CD4-positive, alpha-beta T cell treated with Interleukin-4 for 4 hours (primary cell): ENCODE measurements around the gene TPRX2.
A peak's percentile ranks its signal among the peaks of the same experiment; 100 is the strongest.
"Not testable (repeated sequence)": the region's sequence is repeated elsewhere in the genome, so short reads cannot be mapped to it uniquely, and the experiment has no call there.

Source experiments
- DNase-seq: peaks from one replicate; pipeline ENCODE4 v3.0.0-alpha.2; 2020

The TPRX2 gene

GRCh38 chr19:47863514-47863936, 4.5 kb downstream of the TPRX2 start:
- DNase-seq, result peak; percentile 62

DNA sequence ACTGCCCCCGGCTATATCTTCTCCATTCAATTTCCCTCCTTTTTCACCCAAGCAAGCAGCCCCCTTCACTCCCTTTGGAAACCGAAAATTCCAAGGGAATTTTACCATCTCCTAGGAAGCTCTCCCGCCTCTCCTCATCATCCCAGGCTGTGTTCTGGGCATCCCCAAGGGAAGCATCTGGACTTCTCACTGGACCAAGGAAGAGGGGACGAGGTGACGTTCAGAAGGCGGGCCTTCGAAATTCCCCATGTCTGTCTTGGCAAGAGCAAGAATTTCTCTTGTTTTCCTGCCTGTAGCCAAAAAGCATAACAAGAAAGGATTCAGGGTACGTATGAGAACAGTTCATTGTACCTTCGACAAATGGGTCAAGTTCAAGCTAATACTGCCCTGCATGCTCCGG, 6.1 kb downstream of the TPRX2 start:
- DNase-seq, result no peak

DNA sequence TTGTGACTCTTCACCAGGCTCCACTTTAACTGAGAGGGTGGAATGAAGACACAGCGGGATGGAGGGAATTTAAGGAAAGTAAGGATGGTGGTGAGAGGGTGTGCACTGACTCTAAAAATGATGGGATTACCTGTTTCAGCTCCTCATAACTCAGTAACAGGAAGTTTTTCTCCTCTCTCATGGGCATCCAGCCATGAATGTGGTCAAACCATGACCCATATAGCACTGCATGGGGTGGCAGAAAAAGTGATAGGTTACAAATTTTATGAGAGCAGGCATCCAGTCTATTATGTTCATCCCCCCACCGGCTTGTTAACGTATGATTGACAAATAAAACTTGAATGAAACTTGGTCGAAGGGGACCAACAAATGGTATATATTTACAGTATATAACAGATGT, 19.9 kb downstream of the TPRX2 start:
- no peak for DNase-seq

DNA sequence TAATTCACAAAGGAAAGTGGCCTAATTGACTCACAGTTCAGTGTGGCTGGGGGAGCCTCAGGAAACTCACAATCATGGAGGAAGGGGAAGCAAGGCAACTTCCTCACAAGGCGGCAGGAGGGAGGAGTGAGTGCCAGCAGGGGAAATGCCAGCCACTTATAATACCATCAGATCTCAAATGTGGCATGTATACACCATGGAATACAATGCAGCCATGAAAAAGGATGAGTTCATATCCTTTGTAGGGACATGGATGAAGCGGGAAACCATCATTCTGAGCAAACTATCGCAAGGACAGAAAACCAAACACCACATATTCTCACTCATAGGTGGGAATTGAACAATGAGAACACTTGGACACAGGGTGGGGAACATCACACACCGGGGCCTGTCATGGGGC, 20.4 kb downstream of the TPRX2 start:
- not testable (repeated sequence) for DNase-seq

- DNase-seq, result no peak
Observed at GRCh38 chr19:47881757-47882156, 22.7 kb downstream of the TPRX2 start.

GRCh38 chr19:47882890-47883289, 23.9 kb downstream of the TPRX2 start:
- no peak for DNase-seq

GRCh38 chr19:47885067-47885463, 26.0 kb downstream of the TPRX2 start:
- DNase-seq, result no peak

GRCh38 chr19:47886010-47886559, 27.1 kb downstream of the TPRX2 start, which contains the start of gene SULT2A1:
TSS of gene SULT2A1 (minus strand) at chr19:47886315. CDS start at chr19:47886257, 58 bp downstream.
- DNase-seq, result no peak

DNA sequence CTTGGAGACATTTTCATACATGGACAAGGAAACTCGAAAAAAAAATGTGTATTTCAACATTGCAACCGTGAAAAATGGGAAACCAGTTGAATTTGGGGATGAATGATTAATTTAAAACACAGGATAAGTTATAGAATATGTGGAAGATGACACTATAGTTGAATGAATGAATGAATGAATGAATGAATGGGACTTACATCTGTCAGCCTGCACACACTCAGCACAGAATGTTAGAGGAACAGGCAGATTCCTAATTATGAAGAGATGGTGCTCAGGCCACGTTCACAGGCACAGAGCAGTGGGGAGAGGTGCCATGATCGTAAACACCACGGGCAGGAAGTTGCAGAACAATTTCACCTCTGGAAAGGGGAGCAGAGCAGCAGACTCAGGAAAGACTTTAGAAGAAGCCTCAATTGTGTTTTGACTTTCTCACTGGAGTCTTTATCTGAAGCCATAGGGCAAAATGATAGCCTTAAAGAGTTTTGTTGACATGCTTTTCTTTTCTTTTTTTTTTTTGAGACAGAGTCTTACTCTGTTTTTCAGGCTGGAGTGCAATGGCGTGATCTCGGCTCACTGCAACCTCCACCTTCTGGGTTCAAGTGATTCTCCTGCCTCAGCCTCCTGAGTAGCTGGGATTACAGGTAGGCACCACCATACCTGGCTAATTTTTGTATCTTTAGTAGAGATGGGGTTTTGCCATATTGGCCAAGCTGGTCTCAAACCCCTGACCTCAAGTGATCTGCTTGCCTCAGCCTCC, 32.0 kb downstream of the TPRX2 start:
- no peak for DNase-seq

GRCh38 chr19:47891622-47891922, 32.5 kb downstream of the TPRX2 start:
- DNase-seq, result no peak

DNA sequence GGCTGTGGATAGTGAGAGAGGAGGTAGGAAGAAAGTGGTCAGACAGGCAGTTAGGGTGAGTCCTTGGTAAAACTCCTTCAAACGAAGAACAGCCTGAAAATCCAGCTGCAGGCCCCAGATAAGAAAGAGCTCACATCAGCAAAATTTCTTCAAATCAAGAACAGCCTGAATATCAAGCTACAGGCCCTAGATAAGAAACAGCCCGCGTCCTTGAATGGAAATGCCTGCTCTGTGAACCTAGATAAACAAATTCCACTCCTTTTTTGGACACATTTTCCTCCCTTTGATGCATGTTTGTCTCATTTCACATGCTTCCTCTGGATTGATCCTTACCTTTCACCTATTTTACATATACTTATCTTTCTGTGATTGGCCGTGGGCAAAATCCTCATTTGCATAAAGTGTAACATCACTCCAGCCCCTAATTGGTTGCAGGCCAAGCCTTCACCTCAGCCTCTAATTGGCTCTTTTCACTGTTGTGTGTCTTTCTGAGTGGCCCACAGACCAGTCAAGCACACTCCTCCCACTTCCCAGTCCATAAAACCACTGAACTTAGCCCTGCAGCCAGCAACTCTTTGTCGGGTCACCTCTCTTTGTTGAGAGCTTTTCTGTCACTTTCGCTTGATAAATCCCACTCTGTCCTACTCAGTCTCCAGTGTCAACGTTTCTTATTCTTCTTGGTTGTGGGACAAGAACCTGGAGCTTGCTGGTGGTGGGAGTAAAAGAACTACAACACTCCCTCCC, 33.1 kb downstream of the TPRX2 start:
- no peak for DNase-seq

DNA sequence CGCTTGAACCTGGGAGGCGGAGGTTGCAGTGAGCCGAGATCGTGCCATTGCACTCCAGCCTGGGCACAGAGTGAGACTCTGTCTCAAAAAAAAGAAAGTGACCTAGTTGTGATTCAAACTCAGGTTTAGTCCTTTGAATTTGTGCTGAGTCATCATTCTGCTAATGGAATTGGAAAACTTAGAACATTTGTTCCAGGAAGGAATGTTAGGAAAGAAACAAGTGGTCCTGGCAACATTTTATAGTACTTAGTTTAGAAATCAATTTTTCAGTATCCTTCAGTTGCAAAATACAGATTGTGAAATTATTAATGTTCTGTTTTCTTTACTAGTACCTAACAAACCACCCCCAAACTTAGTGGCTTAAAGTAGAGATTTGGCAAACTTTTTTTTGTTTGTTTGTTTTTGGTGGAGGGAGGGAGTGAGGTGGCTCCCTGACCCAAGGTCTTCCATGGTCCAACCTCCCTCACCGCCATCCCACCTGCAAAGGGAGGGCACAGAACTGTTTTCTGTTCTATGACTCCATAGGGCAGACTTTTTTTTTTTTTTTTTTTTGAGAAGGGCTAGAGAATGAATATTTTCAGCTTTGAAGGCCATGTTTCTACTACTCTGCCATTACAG, 36.2 kb downstream of the TPRX2 start:
- no peak for DNase-seq

DNA sequence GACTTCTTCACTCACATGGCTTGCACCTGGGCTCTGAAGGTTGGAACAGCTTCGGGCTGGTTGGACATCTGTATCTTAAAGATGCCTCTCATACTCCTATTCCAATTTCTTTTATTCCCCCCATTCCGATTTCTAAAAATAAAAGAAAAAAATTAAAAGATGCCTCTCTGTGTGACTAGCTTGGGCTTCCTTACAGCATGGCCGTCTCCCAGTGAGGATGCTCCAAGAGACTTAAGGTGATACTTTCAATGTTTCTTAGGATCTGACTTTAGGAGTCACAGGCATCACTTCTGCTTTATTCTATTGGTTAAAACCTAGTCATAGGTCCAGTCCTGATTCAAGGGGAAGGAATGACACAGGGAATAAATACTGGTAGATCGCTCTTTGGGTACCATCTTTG, 37.0 kb downstream of the TPRX2 start:
- DNase-seq, result no peak

DNA sequence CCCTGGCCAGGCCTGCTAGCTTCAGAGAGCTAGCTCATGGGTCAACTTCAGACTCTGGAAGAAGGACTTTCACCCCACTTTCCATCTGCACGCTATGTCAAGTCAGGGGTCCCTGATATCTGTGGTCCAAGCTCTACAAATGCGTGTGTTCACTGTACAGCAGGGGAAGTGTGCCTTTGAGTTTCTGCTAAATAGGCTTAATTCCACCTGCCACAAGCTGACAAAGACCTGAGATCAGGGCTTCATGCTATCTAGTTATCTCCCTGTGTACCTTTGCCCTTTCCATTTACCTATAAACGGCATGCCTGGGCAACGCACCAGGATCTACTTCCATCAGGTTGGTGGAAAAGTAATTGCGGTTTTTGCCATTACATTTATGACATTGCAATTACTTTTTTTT, 37.7 kb downstream of the TPRX2 start:
- no peak for DNase-seq

DNA sequence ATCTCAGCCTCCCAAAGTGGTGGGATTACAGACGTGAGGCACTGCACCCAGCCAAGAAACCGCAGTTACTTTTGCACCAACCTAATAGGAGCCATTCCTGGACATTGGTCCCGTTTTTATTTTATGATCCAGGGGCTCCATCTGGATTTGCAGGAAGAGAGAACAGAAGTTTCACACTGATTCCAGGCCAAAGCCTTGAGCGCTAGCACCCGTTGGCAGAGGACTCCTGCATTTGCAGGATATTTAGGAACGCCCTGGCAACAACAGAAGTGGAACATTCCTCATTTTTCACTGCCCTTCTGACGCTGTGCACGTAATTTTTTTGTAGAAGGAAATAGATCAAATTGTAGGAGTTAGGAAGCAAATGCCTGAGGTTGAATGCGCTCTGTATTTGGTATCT, 38.8 kb downstream of the TPRX2 start:
- DNase-seq, result no peak

GRCh38 chr19:47899335-47899734, 40.3 kb downstream of the TPRX2 start:
- DNase-seq, result no peak

- no peak for DNase-seq
Observed at GRCh38 chr19:47901370-47901769, 42.3 kb downstream of the TPRX2 start.

- peak; percentile 88 for DNase-seq
Observed at GRCh38 chr19:47909350-47909749, 50.3 kb downstream of the TPRX2 start.

DNA sequence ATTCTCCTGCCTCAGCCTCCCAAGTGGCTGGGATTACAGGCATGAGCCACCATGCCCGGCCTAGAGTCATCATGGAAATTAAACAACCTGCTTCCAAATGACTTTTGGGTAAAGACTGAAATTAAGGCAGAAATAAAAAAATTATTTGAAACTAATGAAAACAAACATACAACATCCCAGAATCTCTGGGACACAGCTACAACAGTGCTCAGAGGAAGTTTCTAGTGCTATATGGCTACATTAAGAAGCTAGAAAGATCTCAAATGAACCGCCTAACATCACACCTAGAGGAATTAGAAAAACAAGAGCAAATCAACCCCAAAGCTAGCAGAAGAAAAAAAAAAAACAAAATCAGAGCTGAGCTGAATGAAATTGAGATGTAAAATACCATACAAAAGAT, 51.2 kb downstream of the TPRX2 start:
- DNase-seq, result not testable (repeated sequence)
